Thoracic aorta (tissue), 2 donors: ENCODE data around the gene KCNIP4. TPM values are rescaled to one million over a fixed set of nuclear protein-coding genes. Genes with fewer than 3 reads are reported as not detected.

ENCODE experiments used
- ATAC-seq: fragments of 150-250 bp; one replicate; pipeline ENCODE4 v1.8.0; 2017; ENCODE audit warnings: low read depth; ENCODE audit not compliant: insufficient number of reproducible peaks, low FRiP score
- DNase-seq: peaks from one replicate; pipeline ENCODE4 v3.0.0-alpha.2; 2020; ENCODE audit warnings: low spot score
- H3K27ac ChIP-seq, 2 donors: fragments of 200-600 bp; sonication (generic); 1 replicate in 1 of 2; 2 replicates in 1 of 2; pipeline ENCODE4 v1.5.1; 2016; ENCODE audit warnings: mild to moderate bottlenecking in 2 of 2, moderate library complexity in 2 of 2
- H3K27me3 ChIP-seq: fragments of 200-600 bp; sonication (generic); replicated peaks from 2 replicates; pipeline ENCODE4 v1.6.0; 2016; ENCODE audit warnings: mild to moderate bottlenecking; ENCODE audit not compliant: insufficient read depth
- H3K36me3 ChIP-seq: fragments of 200-600 bp; sonication (generic); one replicate; pipeline ENCODE4 v1.5.1; 2016
- H3K4me1 ChIP-seq, 2 donors: fragments of 200-600 bp; sonication (generic); 1 replicate in 1 of 2; 2 replicates in 1 of 2; pipeline versions ENCODE4 v1.5.1 to v1.6.0; 2016; ENCODE audit warnings: low read depth in 2 of 2, mild to moderate bottlenecking in 1 of 2; ENCODE audit not compliant: control insufficient read depth in 1 of 2
- H3K4me3 ChIP-seq: fragments of 200-600 bp; sonication (generic); 2 replicates; pipeline ENCODE4 v1.5.1; 2016; ENCODE audit warnings: mild to moderate bottlenecking
- H3K9me3 ChIP-seq: fragments of 200-600 bp; sonication (generic); 2 replicates; pipeline ENCODE4 v1.5.1; 2016
- total RNA-seq, 2 donors: library from RNA; depleted of rRNA; stranded (reverse); fragments of >200 nt; gene quantifications; one replicate each; pipeline versions ENCODE4 v1.1.0 to v1.2.3, GENCODE V29; 2016
- TF ChIP-seq, protein P1 (sequence below): fragments of 200-600 bp; sonication (generic); IDR thresholded peaks from one replicate; pipeline ENCODE4 v1.5.1; 2019; ENCODE audit warnings: antibody characterized with exemption

Gene KCNIP4
- total RNA-seq, 2 donors from 2014 or later: not detected

DNA sequence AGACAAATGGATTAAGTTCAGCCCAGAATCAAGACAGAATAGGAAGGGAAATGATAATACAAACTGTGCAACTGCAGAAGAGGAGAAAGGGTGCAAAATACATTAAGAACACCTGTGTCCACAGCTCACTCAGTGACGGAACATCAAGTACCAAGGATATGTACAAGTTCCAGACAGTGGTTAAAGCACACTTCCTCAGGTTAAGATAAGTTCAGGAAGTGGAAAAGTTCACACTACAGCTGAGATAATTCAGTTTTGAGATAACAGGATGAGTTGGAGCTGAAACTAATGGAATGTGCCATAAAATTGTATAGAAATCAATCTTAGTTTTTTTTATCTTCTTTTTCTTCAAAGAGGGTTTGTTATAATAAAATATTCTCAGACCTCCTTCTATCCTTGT lies 419.4 kb downstream of the KCNIP4 start:
- DNase-seq: no peak
- H3K4me1 ChIP-seq: no peaks in the 10 kb centered on the region
- TF ChIP-seq, protein P1, sequence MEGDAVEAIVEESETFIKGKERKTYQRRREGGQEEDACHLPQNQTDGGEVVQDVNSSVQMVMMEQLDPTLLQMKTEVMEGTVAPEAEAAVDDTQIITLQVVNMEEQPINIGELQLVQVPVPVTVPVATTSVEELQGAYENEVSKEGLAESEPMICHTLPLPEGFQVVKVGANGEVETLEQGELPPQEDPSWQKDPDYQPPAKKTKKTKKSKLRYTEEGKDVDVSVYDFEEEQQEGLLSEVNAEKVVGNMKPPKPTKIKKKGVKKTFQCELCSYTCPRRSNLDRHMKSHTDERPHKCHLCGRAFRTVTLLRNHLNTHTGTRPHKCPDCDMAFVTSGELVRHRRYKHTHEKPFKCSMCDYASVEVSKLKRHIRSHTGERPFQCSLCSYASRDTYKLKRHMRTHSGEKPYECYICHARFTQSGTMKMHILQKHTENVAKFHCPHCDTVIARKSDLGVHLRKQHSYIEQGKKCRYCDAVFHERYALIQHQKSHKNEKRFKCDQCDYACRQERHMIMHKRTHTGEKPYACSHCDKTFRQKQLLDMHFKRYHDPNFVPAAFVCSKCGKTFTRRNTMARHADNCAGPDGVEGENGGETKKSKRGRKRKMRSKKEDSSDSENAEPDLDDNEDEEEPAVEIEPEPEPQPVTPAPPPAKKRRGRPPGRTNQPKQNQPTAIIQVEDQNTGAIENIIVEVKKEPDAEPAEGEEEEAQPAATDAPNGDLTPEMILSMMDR: no peak
- no peaks in the 10 kb centered on the region for H3K27me3 ChIP-seq
- no peak for ATAC-seq
- no peak overlapping the region for H3K27ac ChIP-seq
- no peaks in the 10 kb centered on the region for H3K9me3 ChIP-seq
- H3K4me3 ChIP-seq: no peak overlapping the region
- no peaks in the 10 kb centered on the region for H3K36me3 ChIP-seq

DNA sequence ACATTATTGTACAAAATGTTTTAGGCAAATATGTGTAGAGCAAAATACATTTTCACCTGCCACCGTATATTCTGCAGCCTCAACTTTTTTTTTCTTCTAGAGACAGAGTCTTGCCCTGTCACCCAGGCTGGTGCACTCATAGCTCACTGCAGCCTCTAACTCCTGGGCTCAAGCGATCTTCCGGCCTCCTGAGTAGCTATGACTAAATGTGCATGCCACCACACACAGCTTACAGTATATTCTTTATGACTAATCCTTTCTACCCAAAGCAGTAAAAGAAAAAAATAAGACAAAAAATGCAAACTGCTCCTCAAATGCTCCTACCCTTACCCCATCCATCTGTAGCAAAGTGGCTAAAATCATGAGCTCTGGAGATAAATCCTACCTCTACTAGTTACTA lies 426.3 kb downstream of the KCNIP4 start:
- ATAC-seq (no peak), DNase-seq (no peak)
- TF ChIP-seq, protein P1: no peak
- Histone ChIP-seq H3K4me3 (no peak overlapping the region), H3K27me3 (no peaks in the 10 kb centered on the region), H3K4me1 (no peaks in the 10 kb centered on the region), H3K36me3 (no peaks in the 10 kb centered on the region), H3K27ac (no peak overlapping the region), H3K9me3 (no peaks in the 10 kb centered on the region)

DNA sequence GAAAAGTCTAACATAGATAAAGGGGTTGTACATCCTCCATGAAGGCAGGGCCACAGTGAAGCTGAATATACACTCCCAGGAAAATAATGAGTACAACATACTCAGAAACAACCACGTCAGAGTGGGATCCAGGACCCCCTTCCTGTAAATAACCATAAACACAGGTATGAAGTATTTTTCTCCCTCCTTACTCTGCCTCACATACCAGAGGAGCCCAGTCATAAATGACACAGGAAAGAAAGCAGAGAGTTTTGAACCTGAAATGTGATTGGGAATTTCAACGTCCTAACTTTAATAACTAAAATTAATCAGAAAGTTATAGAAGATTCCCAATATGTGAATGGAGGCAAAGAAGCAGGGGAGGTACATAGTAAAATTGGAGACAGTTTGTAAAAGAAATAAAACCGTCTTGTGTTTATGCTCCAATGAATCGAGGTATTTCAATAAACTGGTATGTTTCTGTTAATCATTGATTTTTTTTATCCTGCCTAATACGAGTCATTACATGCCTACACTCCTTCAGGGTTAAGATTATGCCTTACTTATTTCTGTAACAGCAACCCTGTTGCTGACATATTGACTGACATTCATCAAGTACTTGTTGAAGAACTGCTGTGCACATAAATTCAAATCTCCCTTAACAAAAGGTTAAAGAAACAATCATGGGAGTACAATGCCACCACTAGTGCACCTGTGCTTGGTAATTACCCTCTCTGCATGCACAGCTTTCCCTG lies 431.3 kb downstream of the KCNIP4 start:
- Histone ChIP-seq H3K4me1 (no peaks in the 10 kb centered on the region), H3K27ac (no peak overlapping the region), H3K36me3 (no peaks in the 10 kb centered on the region), H3K27me3 (no peaks in the 10 kb centered on the region), H3K9me3 (no peaks in the 10 kb centered on the region), H3K4me3 (no peak overlapping the region)
- ATAC-seq (no peak), DNase-seq (no peak)
- TF ChIP-seq, protein P1: no peak

DNA sequence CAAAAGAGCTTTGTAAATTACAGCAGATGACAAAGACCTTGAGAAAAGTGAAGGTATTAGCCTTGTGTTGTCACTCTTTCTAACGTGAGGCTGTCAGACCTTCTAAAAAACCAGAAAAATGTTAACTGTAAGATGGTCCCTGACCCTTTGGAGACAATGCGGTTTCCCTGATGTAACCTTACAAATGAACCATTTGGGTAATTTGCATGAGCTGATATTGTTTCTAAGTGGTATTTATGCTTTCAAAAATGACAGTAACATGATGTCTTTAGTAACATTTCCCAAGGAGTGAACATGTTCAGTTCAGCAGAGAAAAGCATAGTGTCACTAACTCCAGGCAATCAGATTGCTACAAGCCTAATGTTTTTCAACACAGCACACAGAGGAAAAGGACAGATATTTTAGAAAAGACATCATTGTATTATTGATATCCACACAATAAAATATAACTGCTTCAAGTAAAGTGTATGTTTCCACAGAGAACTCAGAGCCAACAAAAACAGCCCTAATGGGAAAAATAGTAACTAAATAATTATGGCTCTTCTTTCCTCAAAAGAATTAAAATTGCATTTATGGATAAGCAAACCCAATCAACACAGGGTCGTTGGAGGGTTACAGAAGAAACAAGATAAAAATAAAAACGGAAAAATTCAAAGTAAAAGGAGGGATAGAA lies 434.4 kb downstream of the KCNIP4 start:
- ATAC-seq: no peak
- Histone ChIP-seq H3K36me3 (no peaks in the 10 kb centered on the region), H3K4me1 (no peaks in the 10 kb centered on the region), H3K4me3 (no peak overlapping the region), H3K27me3 (no peaks in the 10 kb centered on the region), H3K9me3 (no peaks in the 10 kb centered on the region), H3K27ac (no peak overlapping the region)
- no peak for DNase-seq
- TF ChIP-seq, protein P1: no peak

DNA sequence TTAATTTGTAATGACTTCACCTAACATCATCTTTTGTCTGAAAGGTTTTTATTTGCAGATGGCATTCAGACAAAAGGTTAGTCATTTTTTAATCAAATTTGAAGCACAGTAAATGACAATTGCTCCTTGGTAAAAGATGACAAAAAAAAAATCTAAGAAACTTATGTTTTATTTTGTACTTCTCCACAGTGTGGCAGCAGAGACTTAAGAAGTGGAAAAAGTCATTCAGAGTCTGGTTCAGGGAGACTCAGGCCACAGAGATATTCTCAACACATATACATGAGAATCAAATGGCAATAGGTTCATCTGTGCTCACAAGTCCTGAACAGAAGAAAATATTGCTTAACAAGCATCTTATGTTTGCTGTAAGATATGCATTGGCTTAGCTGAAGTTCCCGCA lies 436.2 kb downstream of the KCNIP4 start:
- H3K27ac ChIP-seq: no peak overlapping the region
- H3K4me3 ChIP-seq: no peak overlapping the region
- H3K9me3 ChIP-seq: no peaks in the 10 kb centered on the region
- no peaks in the 10 kb centered on the region for H3K27me3 ChIP-seq
- no peaks in the 10 kb centered on the region for H3K4me1 ChIP-seq
- H3K36me3 ChIP-seq: no peaks in the 10 kb centered on the region
- TF ChIP-seq, protein P1: no peak
- ATAC-seq: no peak
- DNase-seq: no peak
